ENCODE results near the gene POU3F1. TPM values are rescaled to one million over a fixed set of nuclear protein-coding genes. Genes with fewer than 3 reads are reported as not detected.

POU3F1 gene
- total RNA-seq, 1 donor from 2014 or later, result 16.5 TPM

- peaks cover 45% of the 10 kb centered on the region for H3K4me1 ChIP-seq
- Mint-ChIP-seq H3K27me3 (ENCODE audit: insufficient read depth, low read depth) (peaks cover 5% of the 10 kb centered on the region), H3K4me3 (no peak overlapping the region), H3K27ac (no peak overlapping the region), H3K9me3 (no peaks in the 10 kb centered on the region), H3K4me1 (peaks cover 47% of the 10 kb centered on the region), H3K36me3 (no peaks in the 10 kb centered on the region)
- H3K4me3 ChIP-seq, result no peak overlapping the region
- no peak for DNase-seq (ENCODE audit: low spot score)
- no peak overlapping the region for H3K9ac ChIP-seq
- no peaks in the 10 kb centered on the region for H3K36me3 ChIP-seq
- H3K27ac ChIP-seq, result no peak overlapping the region
- peaks cover 49% of the 10 kb centered on the region for H4K20me1 ChIP-seq (ENCODE audit: low read depth)
- TF ChIP-seq EZH2 (IDR thresholded peaks at IDR 0.05), result no peak
- no peak for TF ChIP-seq CTCF (IDR thresholded peaks at IDR 0.05)
- no peak for TF ChIP-seq EZH2phosphoT487 (IDR thresholded peaks at IDR 0.05)
- no peaks in the 10 kb centered on the region for H3K27me3 ChIP-seq
- peak overlapping the region; percentile 47 for H3K4me2 ChIP-seq
- H3K9me3 ChIP-seq (ENCODE audit: low read depth), result no peaks in the 10 kb centered on the region
- H3F3A ChIP-seq (ENCODE audit: low read depth), result peaks cover 32% of the 10 kb centered on the region
- no peak overlapping the region for H2AFZ ChIP-seq (replicated peaks)
- no peaks in the 10 kb centered on the region for H3K79me2 ChIP-seq (ENCODE audit: low read depth)
These were observed 15.7 kb downstream of the POU3F1 start for GRCh38 chr1:38030596-38031512.

- peaks cover 41% of the 10 kb centered on the region for H3F3A ChIP-seq (ENCODE audit: low read depth)
- no peaks in the 10 kb centered on the region for H3K9me3 ChIP-seq (ENCODE audit: low read depth)
- no peak overlapping the region for H3K9ac ChIP-seq
- peaks cover 47% of the 10 kb centered on the region for H3K4me1 Mint-ChIP-seq
- H3K79me2 ChIP-seq (ENCODE audit: low read depth), result no peaks in the 10 kb centered on the region
- H3K36me3 ChIP-seq, result no peaks in the 10 kb centered on the region
- H4K20me1 ChIP-seq (ENCODE audit: low read depth), result peaks cover 49% of the 10 kb centered on the region
- H3K27me3 ChIP-seq, result no peaks in the 10 kb centered on the region
- H3K4me2 ChIP-seq, result peak overlapping the region; percentile 47
- H2AFZ ChIP-seq (replicated peaks), result no peak overlapping the region
- no peak for DNase-seq (ENCODE audit: low spot score)
- H3K4me3 Mint-ChIP-seq, result no peak overlapping the region
- H3K4me1 ChIP-seq, result peaks cover 43% of the 10 kb centered on the region
- no peaks in the 10 kb centered on the region for H3K9me3 Mint-ChIP-seq
- no peak for TF ChIP-seq CTCF (IDR thresholded peaks at IDR 0.05)
- no peak for TF ChIP-seq EZH2phosphoT487 (IDR thresholded peaks at IDR 0.05)
- H3K36me3 Mint-ChIP-seq, result peaks cover 2% of the 10 kb centered on the region
- peak overlapping the region; percentile 18 for H3K27ac ChIP-seq
- H3K27ac Mint-ChIP-seq, result peak overlapping the region; percentile 68
- peaks cover 5% of the 10 kb centered on the region for H3K27me3 Mint-ChIP-seq (ENCODE audit: insufficient read depth, low read depth)
- no peak overlapping the region for H3K4me3 ChIP-seq
These were observed 16.7 kb downstream of the POU3F1 start for GRCh38 chr1:38029685-38030511.

GRCh38 chr1:38029081-38029681 is 17.4 kb downstream of the POU3F1 start:
- peak overlapping the region; percentile 10 for H3K4me3 ChIP-seq
- H3K9me3 ChIP-seq (ENCODE audit: low read depth), result no peaks in the 10 kb centered on the region
- no peaks in the 10 kb centered on the region for H3K79me2 ChIP-seq (ENCODE audit: low read depth)
- H3K27ac ChIP-seq, result peak overlapping the region; percentile 18
- H3K36me3 Mint-ChIP-seq, result peaks cover 5% of the 10 kb centered on the region
- H2AFZ ChIP-seq (replicated peaks), result no peak overlapping the region
- peak; percentile 90 for DNase-seq (ENCODE audit: low spot score)
- H3K9ac ChIP-seq, result no peak overlapping the region
- peaks cover 40% of the 10 kb centered on the region for H3K4me1 ChIP-seq
- TF ChIP-seq EZH2 (IDR thresholded peaks at IDR 0.05) (no peak), EZH2phosphoT487 (IDR thresholded peaks at IDR 0.05) (no peak), CTCF (IDR thresholded peaks at IDR 0.05) (peak; percentile 35)
- peak overlapping the region; percentile 47 for H3K4me2 ChIP-seq
- H3K4me3 Mint-ChIP-seq, result no peak overlapping the region
- H3K4me1 Mint-ChIP-seq, result peaks cover 42% of the 10 kb centered on the region
- H3F3A ChIP-seq (ENCODE audit: low read depth), result peaks cover 41% of the 10 kb centered on the region
- H3K27me3 Mint-ChIP-seq (ENCODE audit: insufficient read depth, low read depth), result peaks cover 5% of the 10 kb centered on the region
- H3K27me3 ChIP-seq, result no peaks in the 10 kb centered on the region
- no peaks in the 10 kb centered on the region for H3K36me3 ChIP-seq
- no peak overlapping the region for H3K27ac Mint-ChIP-seq
- H4K20me1 ChIP-seq (ENCODE audit: low read depth), result peaks cover 49% of the 10 kb centered on the region
- H3K9me3 Mint-ChIP-seq, result no peaks in the 10 kb centered on the region

Measured in neural progenitor cell (in vitro differentiated cells).